ENCODE measurements around the gene DHX57.

DNA sequence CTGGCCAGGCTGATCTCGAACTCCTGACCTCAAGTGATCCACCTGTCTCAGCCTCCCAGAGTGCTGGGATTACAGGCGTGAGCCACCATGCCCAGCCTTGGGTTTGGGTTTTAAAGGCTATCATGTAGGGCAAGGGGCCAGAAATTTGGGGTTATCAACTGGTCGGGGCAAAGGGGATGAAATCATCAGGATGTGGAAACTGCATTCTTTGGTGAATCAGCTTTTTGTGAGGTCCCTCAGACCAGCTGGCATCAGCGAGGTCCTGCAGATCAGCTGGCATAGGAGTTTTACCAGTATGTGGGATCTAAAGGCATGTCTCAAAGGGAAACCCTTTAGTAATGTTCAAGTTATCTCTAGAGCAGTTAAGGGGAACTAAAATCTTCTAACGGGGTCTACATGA lies 104.1 kb downstream of the DHX57 start:
- TF ChIP-seq, protein P1, sequence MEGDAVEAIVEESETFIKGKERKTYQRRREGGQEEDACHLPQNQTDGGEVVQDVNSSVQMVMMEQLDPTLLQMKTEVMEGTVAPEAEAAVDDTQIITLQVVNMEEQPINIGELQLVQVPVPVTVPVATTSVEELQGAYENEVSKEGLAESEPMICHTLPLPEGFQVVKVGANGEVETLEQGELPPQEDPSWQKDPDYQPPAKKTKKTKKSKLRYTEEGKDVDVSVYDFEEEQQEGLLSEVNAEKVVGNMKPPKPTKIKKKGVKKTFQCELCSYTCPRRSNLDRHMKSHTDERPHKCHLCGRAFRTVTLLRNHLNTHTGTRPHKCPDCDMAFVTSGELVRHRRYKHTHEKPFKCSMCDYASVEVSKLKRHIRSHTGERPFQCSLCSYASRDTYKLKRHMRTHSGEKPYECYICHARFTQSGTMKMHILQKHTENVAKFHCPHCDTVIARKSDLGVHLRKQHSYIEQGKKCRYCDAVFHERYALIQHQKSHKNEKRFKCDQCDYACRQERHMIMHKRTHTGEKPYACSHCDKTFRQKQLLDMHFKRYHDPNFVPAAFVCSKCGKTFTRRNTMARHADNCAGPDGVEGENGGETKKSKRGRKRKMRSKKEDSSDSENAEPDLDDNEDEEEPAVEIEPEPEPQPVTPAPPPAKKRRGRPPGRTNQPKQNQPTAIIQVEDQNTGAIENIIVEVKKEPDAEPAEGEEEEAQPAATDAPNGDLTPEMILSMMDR (IDR thresholded peaks at IDR 0.05; ENCODE audit: low read length): no peak
- no peak for TF ChIP-seq EZH2 (IDR thresholded peaks at IDR 0.05; ENCODE audit: borderline replicate concordance, low read length)

Measured in OCI-LY1 (cell line).